Psoas muscle (tissue), 8 donors: Measurements from ENCODE around the gene PASK. TPM values are rescaled to one million over a fixed set of nuclear protein-coding genes. Genes with fewer than 3 reads are reported as not detected.

Experiments used
- ATAC-seq, 4 donors: fragments of 200-7000 bp; cut with Tn5 transposase; one replicate each; pipeline ENCODE4 v1.9.1; 2020; ENCODE audit warnings: moderate library complexity in 3 of 4, mild to moderate bottlenecking in 2 of 4
- DNase-seq, 2 donors: peaks; one replicate each; pipeline ENCODE4 v3.0.0-alpha.2; 2020
- H3K27ac ChIP-seq: fragments of 200-600 bp; one replicate; pipeline ENCODE4 v1.8.0; 2022
- H3K27me3 ChIP-seq, 3 donors: fragments of 200-600 bp in 1 of 3; one replicate each; pipeline versions ENCODE4 v1.6.1 to v1.8.0; 2013 to 2022; ENCODE audit warnings: low read length in 2 of 3, mild to moderate bottlenecking in 2 of 3, moderate library complexity in 1 of 3; ENCODE audit not compliant: insufficient read depth in 3 of 3
- H3K36me3 ChIP-seq, 2 donors: fragments of 200-600 bp in 1 of 2; one replicate each; pipeline versions ENCODE4 v1.6.1 to v1.8.0; 2013 to 2022; ENCODE audit warnings: low read depth in 1 of 2, mild to moderate bottlenecking in 1 of 2, moderate library complexity in 1 of 2; ENCODE audit not compliant: insufficient read depth in 1 of 2
- H3K4me1 ChIP-seq: fragments of 200-600 bp; one replicate; pipeline ENCODE4 v1.8.0; 2022
- H3K4me3 ChIP-seq: fragments of 200-600 bp; one replicate; pipeline ENCODE4 v1.8.0; 2022; ENCODE audit warnings: mild to moderate bottlenecking
- H3K9me3 ChIP-seq: fragments of 200-600 bp; one replicate; pipeline ENCODE4 v1.8.0; 2022
- WGBS, 3 donors: extraction: QIAGEN DNeasy Blood & Tissue Kit; methylation state at CpG; one replicate each; pipeline versions ENCODE4 v1.1.6 to v1.1.7; 2013; 5-methylcytosine and 5-hydroxymethylcytosine counted together
- intact Hi-C, 2 donors: fragments of 100-400 bp; cut with DNase I; formaldehyde crosslinking; loops; one replicate each; pipeline versions ENCODE4 v1.11.0 to v1.14.2; 2022
- polyA plus RNA-seq, 3 donors: library from polyadenylated mRNA; stranded (reverse); fragments of 200-250 nt; gene quantifications; one replicate each; pipeline ENCODE4 v1.2.3, GENCODE V29; 2013
- total RNA-seq, 4 donors: library from RNA; stranded (reverse); fragmentation: NEBNext Ultra II Directional in 2 of 4; extraction: Animal tissue kit (Norgen Biotek cat#: 25700) in 2 of 4; gene quantifications; one replicate each; pipeline versions ENCODE4 v1.2.1 to v1.2.4, GENCODE V29; 2021 to 2023
- TF ChIP-seq, protein P1 (sequence below): fragments of 200-600 bp; IDR thresholded peaks from one replicate; pipeline ENCODE4 v1.8.0; 2022; ENCODE audit warnings: antibody characterized with exemption
- donor health status: healthy with polysubstance abuse.
- donor health status: DM: no; HTN: no; CAD: no; lungs with moderate emphysema.
- donor health status: Bipolar disorder and iron deficiency.
- donor health status: healthy.
- donor health status: DM: yes; HTN: yes; CAD: no.
- donor health status: DM: no; HTN: no; CAD: no.
- donor health status: DM: no; HTN: no; CAD: no.
- donor health status: DM: yes; HTN: yes; CAD: no.

Gene PASK
- total and polyA plus RNA-seq, 7 donors = 0.41 to 1.9 (median 0.95) TPM

- Histone ChIP-seq H3K4me3 (no peak overlapping the region), H3K27me3 (no peaks in the 10 kb centered on the region), H3K4me1 (no peaks in the 10 kb centered on the region), H3K9me3 (no peaks in the 10 kb centered on the region), H3K36me3 (no peaks in the 10 kb centered on the region), H3K27ac (no peak overlapping the region)
- TF ChIP-seq, protein P1, sequence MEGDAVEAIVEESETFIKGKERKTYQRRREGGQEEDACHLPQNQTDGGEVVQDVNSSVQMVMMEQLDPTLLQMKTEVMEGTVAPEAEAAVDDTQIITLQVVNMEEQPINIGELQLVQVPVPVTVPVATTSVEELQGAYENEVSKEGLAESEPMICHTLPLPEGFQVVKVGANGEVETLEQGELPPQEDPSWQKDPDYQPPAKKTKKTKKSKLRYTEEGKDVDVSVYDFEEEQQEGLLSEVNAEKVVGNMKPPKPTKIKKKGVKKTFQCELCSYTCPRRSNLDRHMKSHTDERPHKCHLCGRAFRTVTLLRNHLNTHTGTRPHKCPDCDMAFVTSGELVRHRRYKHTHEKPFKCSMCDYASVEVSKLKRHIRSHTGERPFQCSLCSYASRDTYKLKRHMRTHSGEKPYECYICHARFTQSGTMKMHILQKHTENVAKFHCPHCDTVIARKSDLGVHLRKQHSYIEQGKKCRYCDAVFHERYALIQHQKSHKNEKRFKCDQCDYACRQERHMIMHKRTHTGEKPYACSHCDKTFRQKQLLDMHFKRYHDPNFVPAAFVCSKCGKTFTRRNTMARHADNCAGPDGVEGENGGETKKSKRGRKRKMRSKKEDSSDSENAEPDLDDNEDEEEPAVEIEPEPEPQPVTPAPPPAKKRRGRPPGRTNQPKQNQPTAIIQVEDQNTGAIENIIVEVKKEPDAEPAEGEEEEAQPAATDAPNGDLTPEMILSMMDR = no peak
- 81 to 85% (median 83%) methylated on average over 18 of the region's 18 CpGs for WGBS, 3 donors
- ATAC-seq (no peak), DNase-seq (peak; percentile 2 to 32)
- intact Hi-C loops = no loop called here
These were observed 46.3 kb upstream of the PASK start for GRCh38 chr2:241195506-241196130.

GRCh38 chr2:241194811-241195210, 45.5 kb upstream of the PASK start:
- peak in 1 of 2 donors; percentile 3 for DNase-seq
- ATAC-seq = no peak
- no peaks in the 10 kb centered on the region for H3K36me3 ChIP-seq
- intact Hi-C loops = no loop called here
- H3K9me3 ChIP-seq = no peaks in the 10 kb centered on the region
- no peak overlapping the region for H3K4me3 ChIP-seq
- H3K4me1 ChIP-seq = no peaks in the 10 kb centered on the region
- H3K27me3 ChIP-seq = no peaks in the 10 kb centered on the region
- no peak overlapping the region for H3K27ac ChIP-seq
- TF ChIP-seq, protein P1 = no peak
- WGBS, 3 donors = 51 to 58% (median 52%) methylated on average over 9 of the region's 9 CpGs

DNA sequence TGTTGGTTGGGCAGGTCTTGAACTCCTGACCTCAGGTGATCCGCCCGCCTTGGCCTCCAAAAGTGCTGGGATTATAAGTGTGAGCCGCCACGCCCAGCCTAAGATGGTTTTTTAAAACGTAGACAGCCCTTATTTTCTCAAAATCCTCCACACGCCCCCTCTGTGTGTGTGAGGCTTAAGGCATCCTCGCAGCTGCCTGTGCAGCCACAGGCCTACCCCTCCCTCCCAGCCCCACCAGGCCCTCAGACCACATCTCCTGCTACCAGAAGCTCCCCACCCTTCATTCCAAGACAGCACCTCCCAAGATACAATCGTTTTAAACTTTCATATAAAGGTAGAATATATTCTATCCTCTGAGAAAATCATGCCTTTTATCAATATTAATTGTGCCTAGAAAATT, 44.0 kb upstream of the PASK start:
- 78 to 85% (median 82%) methylated on average over 8 of the region's 8 CpGs for WGBS, 3 donors
- no peak for ATAC-seq
- no peak overlapping the region for H3K4me3 ChIP-seq
- TF ChIP-seq, protein P1 = no peak
- no peak overlapping the region for H3K27ac ChIP-seq
- no peaks in the 10 kb centered on the region for H3K36me3 ChIP-seq
- DNase-seq = no peak
- H3K4me1 ChIP-seq = no peaks in the 10 kb centered on the region
- H3K9me3 ChIP-seq = no peaks in the 10 kb centered on the region
- no peaks in the 10 kb centered on the region for H3K27me3 ChIP-seq
- intact Hi-C loops = no loop called here

DNA sequence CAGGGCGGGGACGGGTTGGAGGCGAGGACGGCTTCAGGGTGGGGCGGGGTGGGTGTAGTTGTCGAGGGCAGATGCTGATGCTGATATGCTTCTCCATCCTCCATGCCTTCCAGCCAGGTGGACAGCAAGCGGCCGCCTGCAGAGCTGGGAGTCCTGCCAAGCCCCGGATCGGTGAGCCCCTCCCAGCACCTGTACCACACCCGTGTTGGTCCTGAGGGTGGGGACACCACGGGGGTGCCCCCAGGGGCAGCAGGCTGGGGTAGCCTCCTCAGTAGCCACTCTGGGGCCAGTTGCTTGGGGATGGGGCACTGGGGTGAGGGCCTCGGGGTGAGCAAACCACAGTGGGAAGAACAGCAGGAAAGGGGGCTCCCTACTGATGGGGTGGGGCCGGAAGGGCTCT, 41.8 kb upstream of the PASK start:
- ATAC-seq = no peak
- no peak for DNase-seq
- intact Hi-C loops = no loop called here

More for the DNA sequence above, 41.8 kb upstream of the PASK start:
- H3K27me3 ChIP-seq = no peaks in the 10 kb centered on the region
- no peaks in the 10 kb centered on the region for H3K9me3 ChIP-seq
- H3K4me1 ChIP-seq = no peaks in the 10 kb centered on the region
- no peak overlapping the region for H3K27ac ChIP-seq
- no peaks in the 10 kb centered on the region for H3K36me3 ChIP-seq
- WGBS, 3 donors = 58 to 72% (median 66%) methylated on average over 13 to 14 of the region's 14 CpGs
- no peak overlapping the region for H3K4me3 ChIP-seq
- TF ChIP-seq, protein P1 = no peak
